HG03039 (cell line): ENCODE data around the gene ZC3H4.

Experiments used
- ATAC-seq: cut with Tn5 transposase; IDR thresholded peaks from one replicate; pipeline ENCODE4 v1.9.1; 2021; ENCODE audit warnings: mild to moderate bottlenecking, moderate library complexity; ENCODE audit not compliant: unreplicated experiment

Gene ZC3H4

DNA sequence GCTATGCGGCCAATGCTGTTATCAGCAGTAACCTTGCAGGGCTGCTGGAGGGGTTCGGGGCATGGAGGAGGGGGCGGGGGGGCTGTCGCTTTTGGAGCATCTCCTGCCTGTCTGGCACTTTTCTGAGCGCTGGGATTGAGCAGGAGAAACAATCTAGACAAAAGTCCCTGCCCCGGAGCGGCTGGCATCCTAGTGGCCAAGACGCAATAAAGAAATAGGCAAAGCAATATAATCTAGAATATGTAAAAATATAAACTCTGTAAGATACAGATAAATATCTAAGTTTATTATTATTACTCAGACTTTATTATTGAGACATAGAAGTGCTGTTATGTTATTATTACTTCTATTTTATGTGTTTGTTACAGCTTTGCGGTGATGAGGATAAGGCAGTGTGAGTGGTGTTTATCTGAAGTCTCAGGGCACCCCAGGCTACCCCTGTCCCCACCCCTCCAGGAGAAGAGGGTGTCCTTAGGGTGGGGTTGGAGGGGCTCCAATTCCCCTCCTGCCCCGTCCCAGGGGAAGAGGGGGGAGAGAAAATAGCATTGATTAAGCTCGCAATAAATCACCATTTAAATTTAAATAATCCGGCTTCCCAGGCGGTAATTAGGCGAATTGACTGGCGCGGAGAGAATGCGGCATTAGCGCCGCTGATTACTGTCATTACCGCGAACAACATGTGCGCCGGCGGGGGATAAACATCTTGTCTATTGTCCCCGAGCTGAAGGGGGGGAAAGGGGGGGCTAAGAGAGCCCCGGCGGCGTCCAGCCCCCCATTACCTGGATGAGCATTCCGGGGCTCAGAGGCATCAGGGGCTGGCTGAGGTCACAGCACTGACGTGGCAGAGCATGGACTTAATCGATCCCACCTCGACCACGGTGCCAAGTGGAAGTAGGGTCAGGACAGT is 90.8 kb downstream of the ZC3H4 start:
- no peak for ATAC-seq

DNA sequence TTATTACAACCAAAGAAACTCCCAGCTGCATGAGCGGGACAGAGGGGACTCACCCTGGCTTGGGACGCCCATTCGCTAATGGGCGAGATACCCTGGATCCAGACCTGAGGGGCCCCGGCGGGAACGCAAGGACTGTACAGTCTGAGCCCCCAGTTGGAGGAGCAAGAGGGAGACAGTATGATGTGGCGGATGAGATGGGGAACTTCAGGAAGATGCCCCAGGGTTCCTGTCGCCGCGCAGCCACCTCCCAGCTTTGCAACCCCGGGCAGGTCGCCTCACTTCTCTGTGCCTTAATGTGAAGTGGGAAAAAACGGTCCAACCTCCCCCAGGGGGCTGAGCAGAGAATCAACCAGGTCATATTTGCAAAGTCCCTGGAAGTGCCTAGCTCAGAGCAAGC is 91.4 kb downstream of the ZC3H4 start:
- ATAC-seq = no peak

DNA sequence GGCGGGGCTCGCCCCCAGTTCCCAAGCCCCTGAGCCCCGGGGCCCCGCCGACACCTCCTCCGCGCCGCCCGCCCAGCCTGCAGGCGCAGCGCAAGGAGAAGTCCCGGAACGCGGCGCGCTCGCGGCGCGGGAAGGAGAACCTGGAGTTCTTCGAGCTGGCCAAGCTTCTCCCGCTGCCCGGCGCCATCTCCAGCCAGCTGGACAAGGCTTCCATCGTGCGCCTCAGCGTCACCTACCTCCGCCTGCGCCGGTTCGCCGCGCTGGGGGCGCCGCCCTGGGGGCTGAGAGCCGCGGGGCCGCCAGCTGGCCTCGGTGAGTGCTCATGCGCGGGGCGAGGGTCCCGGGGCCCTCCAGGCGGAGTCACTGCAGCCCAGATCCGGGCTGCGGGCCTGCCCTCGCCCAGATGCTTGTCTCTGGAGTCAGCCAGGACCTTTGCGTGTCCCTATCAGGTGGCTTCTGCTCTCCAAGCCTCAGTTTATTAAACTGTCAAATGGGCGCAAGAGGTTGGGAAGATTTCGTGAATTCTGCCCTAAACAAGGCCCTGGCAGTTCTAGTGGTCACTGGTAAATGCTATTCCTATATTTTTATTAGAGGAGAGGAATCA is 91.9 kb downstream of the ZC3H4 start:
- no peak for ATAC-seq

DNA sequence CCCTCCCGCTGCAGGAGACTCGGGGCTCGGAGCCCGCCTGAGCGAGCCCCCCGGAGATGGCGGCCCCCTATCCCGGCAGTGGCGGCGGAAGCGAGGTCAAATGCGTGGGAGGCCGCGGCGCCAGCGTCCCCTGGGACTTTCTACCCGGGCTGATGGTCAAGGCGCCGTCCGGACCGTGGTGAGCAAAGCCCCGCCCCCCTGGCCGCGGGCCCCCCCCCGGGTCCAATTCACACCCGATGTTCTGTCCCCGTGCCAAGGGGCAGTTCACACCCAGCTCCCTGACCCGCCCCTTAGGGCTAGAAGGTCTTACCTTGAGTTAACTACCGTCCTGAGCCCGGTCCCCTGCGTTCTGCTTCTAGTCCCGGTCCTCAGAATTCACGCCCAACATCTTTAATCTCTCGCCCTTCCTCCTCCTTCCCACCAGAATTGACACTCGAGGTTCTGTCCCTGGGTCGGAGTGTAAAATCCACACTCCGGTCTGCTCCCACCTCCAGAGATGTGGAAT is 92.5 kb downstream of the ZC3H4 start:
- no peak for ATAC-seq

DNA sequence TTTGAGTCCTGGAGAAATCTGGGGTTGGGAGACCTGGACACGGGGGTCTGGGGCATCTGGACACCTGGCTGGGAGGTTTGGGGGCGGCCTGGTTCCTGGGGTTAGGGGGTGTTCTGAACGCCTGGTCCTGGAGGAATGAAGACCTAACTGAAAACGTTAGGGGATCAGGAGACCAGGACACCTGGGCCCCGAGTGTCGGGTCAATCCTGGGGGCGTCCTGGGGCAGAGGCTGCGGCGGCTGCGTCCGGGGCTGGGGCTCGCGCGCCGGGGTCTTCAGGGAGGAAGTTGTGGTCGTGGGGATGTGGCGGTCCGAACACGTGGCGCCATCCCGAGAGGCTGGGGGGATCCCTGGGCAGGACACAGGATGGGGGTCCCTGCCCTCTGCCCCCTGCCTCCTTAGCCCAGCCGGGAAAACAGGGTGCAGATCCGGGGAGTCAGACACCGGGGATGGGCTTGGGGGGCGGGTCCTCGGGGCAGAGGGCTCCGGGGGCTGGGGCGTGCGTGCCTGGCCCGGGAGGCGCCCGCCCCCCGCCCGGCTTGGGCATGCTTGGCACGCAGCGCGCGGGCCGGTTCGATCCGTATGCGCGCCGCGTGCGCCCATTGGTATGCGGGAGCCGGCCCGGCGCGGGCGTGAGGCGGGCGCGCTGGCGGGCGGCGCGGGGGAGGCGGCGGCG is 93.3 kb downstream of the ZC3H4 start:
- ATAC-seq = no peak

DNA sequence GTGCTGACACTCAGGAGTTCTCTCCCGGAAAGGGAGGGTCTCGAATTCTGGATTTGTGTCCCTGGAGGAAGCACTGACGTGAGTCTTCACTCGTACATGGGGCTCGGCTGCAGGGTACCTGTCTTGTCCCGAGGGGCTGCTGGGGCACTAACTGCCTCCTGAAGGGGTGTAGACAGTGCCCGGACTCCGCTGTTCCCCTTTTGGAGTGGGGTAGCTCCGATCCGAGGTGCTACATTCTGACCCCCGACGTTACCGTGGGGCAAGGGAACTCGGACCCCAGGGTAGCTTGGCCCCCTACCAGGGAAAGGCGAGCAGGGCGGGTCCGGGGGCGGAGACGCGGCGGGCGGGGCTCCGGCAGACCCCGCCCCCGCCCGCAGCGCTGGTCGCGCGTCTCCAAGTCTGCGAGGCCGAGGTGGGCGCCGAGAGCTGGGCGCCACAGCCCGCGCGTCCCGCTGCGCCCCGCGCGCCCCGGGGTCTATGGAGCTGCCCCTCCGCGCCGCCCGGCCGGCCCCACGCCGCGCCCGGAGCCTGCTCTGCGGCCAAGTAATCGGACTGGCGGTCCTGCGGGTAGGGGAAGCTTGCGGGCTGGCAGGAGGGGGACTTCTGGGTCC is 94.0 kb downstream of the ZC3H4 start, which contains the start of gene NPAS1:
Gene NPAS1 (plus strand): TSS at position 407 of the 611 bp plus-strand sequence. CDS start 1,211 bp downstream, outside the sequence.
- ATAC-seq = no peak

DNA sequence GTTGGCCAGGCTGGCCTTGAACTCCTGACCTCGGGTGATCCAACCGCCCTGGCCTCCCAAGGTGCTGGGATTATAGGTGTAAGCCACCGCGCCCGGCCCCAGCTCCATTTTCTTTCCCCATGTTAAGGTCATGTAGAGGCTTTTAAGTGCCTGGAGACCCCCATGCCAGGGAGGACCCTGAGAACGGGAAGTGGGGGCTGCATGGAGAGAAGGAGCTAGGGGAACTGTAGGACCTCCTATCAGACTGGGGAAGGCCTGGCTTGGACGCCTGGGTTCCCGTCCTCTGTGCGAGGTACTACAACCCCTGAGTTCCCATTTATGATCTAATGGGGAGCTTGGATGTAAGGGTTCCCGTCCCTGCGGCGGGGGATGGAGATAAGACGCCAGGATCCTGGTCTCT is 94.7 kb downstream of the ZC3H4 start:
- ATAC-seq = no peak
